HT1080 (cell line): ENCODE measurements around the gene CAMP. TPM values are rescaled to one million over a fixed set of nuclear protein-coding genes. Genes with fewer than 3 reads are reported as not detected.
A peak's percentile ranks its signal among the peaks of the same experiment; 100 is the strongest.
"Not testable (repeated sequence)": the region's sequence is repeated elsewhere in the genome, so short reads cannot be mapped to it uniquely, and the experiment has no call there.

ENCODE experiments used
- DNase-seq: peaks from one replicate; pipeline ENCODE4 v3.0.0-alpha.2; 2015; ENCODE audit warnings: low read depth
- small RNA-seq: library from RNA; depleted of rRNA; stranded (forward); fragments of <200 nt; gene quantifications from one replicate; pipeline ENCODE3, GENCODE V24; 2014
- total RNA-seq: library from RNA; depleted of rRNA; stranded (reverse); fragments of >200 nt; shearing (Covaris generic); gene quantifications from 2 replicates; pipeline ENCODE4 v1.2.3, GENCODE V29; 2014; rRNA removed

Gene CAMP
- total RNA-seq, 1 experiment from 2014 or later = not detected

DNA sequence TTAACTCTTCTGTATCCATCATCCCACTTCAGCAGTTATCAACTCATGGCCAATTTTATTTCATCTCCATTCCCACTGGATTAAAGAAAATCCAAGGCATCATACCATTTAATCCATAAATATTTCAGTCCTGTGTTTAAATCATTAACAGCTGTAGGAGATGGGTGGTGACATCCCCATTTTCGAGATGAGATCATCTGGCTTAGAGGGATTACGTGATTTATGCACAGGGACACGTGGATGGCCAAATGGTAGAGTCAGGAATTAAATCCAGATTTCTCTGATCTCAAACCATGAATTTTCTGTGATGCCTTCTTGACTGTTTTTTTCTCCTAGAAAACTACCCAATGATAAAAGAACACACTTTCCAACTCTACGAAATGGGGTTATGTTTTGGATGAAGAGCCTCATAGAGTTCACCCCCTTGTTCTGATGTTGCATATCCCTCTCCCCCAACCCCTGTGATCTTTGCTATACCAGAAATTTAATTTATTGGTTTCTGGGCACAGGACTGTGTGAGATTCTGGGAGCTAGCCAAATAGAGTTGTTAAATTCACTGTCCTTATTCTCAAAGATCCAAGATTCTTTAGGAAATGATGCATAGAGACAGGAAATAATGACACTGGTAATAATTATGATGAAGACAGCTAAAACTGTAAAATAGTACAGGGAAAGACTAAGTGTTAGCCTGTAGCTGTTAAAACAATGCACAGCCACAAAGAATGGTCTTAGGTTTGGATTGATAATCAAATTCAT lies 25.0 kb downstream of the CAMP start:
- peak; percentile 53 for DNase-seq

DNA sequence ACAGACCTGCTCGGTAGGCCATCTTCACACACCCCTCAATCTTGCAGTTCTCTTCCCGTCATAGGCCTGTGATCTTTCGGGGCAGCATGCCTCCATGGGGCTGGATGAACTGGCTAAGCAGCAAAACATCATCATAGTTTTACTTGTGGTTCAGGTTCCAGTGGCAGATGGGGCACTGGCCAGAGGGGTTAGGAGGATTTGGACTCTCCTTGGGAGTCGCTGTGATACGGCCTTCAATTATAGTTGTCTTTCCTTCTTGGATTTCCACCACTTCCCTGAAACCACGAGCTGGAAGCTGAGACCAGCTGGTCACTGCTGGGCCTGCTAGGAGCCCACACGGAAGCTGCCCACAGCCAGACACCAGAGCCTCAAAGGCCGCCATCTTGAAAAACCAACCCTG lies 33.3 kb downstream of the CAMP start:
- DNase-seq = no peak

DNA sequence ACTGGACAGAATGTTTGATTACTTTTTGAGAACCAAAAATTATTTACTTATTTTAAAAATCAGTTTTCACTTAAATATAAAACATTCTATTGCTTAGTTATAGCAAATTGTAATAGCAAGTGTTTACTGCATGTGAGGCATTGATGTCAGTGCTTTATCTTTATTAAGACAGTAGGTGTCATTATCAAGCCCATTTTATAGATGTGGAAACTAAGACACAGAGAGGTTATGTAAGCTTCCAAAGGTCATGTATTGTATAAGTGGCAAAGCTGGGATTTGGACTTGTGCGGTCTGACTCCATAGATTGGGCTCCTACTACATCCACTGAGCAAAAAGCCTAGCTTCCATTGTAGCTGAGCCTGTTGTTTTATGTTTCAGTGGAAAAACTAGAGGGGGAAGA lies 35.2 kb downstream of the CAMP start:
- DNase-seq = no peak

DNA sequence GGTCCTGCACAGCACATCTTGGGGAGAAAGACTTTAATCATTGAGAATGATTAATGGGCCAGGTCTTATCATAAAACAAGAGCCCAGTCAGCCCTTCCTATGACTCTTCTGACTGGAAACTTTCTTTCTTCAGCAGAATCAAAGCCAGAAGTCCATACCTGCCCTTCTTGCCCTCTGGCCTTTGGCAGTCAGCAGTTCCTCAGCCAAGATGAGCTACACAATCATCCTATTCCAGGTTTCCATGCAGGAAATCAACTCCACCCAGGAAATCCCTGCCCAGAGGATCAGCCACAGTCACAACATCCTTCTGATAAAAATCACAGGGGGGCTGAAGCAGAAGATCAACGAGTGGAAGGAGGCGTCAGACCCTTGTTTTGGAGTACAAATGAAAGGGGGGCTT lies 44.5 kb downstream of the CAMP start:
- no peak for DNase-seq

DNA sequence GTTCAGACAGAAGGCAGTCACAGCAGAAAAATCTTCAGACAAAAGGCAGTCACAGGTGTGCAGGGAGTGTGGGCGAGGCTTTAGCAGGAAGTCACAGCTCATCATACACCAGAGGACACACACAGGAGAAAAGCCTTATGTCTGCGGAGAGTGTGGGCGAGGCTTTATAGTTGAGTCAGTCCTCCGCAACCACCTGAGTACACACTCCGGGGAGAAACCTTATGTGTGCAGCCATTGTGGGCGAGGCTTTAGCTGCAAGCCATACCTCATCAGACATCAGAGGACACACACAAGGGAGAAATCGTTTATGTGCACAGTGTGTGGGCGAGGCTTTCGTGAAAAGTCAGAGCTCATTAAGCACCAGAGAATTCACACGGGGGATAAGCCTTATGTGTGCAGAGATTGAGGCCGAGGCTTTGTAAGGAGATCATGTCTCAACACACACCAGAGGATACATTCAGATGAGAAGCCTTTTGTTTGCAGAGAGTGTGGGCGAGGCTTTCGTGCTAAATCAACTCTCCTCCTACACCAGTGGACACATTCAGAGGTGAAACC lies 45.2 kb downstream of the CAMP start:
- DNase-seq = no peak

DNA sequence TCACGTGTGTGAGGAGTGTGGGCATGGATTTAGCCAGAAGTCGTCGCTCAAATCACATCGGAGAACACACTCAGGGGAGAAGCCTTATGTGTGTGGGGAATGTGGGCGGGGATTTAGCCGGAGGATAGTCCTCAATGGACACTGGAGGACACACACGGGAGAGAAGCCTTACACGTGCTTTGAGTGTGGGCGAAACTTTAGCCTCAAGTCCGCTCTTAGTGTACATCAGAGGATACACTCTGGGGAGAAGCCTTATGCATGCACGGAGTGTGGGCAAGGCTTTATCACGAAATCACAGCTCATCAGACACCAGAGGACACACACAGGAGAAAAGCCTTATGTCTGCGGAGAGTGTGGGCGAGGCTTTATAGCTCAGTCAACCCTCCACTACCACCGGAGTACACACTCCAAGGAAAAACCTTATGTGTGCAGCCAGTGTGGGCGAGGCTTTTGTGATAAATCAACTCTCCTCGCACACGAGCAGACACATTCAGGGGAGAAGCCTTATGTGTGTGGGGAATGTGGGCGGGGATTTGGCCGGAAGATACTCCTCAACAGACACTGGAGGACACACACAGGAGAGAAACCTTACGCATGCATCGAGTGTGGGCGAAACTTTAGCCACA lies 45.8 kb downstream of the CAMP start:
- DNase-seq = no peak

DNA sequence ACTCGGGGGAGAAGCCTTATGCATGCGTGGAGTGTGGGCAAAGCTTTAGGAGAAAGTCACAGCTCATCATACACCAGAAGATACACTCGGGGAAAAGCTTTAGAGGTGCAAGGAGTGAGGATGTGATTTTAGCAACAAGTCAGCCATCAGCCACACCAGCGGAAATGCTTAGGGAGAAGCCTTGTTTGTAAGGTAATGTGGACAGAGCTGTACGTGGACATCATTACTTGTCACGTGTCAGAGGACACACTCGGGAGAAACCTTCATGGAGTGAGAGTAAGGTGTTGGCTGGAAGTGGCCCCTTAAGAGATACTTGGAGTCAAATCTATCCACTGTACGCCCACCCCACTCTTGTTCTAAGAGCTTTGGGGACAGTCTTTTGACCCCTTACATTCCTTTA lies 46.3 kb downstream of the CAMP start:
- DNase-seq = no peak

DNA sequence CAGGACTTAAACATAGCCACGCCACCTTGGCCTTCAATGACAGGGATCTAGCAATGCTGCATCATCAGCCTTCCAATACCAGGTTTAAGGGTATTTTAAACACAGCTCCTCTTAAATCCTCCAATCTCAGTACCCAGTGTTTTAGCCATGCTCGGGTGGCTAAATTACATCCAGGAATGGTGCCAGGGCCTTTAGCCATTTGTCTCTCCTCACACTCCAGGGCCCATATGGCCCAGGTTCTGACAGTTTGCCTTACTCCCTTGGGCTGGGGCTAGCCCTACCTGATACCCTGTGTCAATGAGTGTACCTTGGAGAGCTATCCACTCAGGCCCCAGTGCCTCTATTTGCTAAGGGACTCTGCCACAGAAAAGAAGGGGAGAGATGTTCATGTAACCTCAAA lies 47.0 kb downstream of the CAMP start:
- DNase-seq = no peak

DNA sequence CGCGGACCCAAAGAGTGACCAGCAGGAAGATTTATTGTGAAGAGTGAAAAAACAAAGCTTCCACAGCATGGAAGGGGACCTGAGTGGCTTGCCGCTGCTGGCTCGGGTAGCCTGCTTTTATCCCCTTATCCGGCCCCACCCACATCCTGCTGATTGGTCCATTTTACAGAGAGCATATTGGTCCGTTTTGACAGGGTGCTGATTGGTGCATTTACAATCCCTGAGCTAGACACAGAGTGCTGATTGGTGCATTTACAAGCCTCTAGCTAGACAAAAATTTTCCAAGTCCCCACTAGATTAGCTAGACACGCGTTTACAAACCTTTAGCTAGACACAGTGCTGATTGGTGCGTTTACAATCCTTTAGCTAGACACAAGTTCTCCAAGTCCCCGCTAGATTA lies 47.9 kb downstream of the CAMP start:
- not testable (repeated sequence) for DNase-seq

DNA sequence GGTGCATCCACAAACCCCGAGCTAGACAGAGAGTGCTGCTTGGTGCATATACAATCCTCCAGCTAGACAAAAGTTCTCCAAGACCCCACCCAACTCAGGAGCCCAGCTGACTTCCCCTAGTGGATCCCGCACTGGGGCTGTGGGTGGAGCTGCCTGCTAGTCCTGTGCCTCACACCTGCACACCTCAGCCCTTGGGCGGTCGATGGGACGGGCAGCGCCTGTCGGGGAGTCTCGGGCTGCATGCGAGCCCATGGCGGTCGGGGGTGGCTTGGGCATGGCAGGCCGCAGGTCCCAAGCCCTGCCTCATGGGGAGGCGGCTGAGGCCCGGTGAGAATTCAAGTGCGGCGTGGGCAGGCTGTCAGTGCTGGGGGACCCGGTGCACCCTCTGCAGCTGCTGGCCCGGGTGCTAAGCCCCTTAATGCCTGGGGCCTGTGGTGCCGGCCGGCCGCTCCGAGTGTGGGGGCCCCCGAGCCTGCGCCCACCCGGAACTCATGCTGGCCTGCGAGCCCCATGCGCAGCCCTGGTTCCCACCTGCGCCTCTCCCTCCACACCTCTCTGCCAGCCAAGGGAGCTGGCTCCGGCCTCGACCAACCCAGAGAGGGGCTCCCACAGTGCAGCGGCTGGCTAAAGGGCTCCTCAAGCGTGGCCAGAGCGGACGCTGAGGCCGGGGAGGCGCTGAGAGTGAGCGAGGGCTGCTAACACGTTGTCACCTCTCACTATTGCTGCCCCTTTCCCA lies 48.6 kb downstream of the CAMP start:
- DNase-seq = no peak

DNA sequence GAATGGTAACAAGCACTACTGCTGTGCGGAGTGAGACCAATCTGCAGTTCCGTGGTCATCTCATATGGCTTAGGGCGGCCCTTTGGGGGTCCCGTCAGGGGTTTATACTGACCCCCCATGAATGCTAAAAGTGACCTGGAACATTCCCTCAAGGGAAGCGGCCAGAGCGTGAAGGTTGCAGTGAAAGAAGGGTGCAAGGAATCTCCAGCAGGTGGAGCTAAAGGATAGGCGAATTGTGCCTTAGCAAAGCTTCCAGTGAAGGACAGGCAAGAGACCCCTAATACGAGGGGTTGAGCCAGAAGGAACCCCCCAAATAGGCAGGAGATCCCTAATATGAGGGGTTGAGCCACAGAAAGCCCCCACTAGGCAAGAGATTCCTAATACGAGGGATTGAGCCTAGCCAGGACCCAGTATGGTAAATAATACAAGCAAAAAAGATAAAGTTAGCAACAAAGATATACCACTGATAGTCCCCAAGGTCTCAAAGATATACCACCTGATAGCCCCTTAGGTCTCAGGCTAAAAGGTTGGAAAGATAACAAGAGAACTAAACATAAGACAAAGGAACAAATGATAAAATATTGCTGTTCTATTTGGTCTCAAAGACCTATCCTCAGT lies 50.4 kb downstream of the CAMP start:
- peak; percentile 56 for DNase-seq

DNA sequence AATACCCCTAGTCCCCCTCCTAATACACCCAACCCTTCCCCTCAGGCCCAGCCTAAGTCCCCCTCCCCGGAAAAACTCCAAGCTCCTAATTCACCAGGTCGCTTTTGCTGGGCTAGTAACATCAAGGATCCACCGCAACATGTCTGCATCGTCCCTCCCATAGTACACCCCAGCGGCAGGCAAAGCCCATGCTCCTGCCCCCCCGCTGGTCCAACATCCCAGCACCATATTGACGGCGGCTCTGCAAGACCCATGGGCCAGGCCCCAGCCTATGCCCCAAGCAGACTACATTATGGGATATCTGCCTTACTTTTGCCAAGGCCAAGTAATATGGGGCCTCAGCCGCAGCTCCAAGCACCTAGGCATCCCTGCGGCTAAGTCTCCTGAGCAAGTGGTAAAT lies 51.2 kb downstream of the CAMP start:
- no peak for DNase-seq

Small RNA genes lying within 50 kb of the gene (small RNA-seq; reads per million reads assigned to genes)
- gene MIR4443 = not detected
- gene NDUFB1P1 = not detected
- gene RNU7-128P = not detected

Other genes with a start within 250 kb of the CAMP start
- 48.7 and 60.0 TPM in 2 replicates for gene MAP4, start 207.1 kb upstream of the CAMP start, total RNA-seq
- gene CDC25A, start 35.1 kb upstream of the CAMP start, total RNA-seq = 36.5 and 43.4 TPM in 2 replicates
- gene ZNF589, start 17.6 kb downstream of the CAMP start, total RNA-seq = 5.8 and 7.2 TPM in 2 replicates
- gene NME6, start 77.9 kb downstream of the CAMP start, total RNA-seq = 20.2 and 30.4 TPM in 2 replicates
- not detected in 2 replicates for gene SPINK8, start 110.2 kb downstream of the CAMP start, total RNA-seq
- not detected in 2 replicates for gene FBXW12, start 148.7 kb downstream of the CAMP start, total RNA-seq
- 5.8 and 12.3 TPM in 2 replicates for gene PLXNB1, start 206.6 kb downstream of the CAMP start, total RNA-seq
- 53.4 and 69.9 TPM in 2 replicates for gene CCDC51, start 216.6 kb downstream of the CAMP start, total RNA-seq
- 368 and 782 TPM in 2 replicates for gene TMA7, start 216.8 kb downstream of the CAMP start, total RNA-seq
- gene ATRIP, start 223.2 kb downstream of the CAMP start, total RNA-seq = 22.9 and 29.2 TPM in 2 replicates